ENCODE measurements around the gene ITGB5.

DNA sequence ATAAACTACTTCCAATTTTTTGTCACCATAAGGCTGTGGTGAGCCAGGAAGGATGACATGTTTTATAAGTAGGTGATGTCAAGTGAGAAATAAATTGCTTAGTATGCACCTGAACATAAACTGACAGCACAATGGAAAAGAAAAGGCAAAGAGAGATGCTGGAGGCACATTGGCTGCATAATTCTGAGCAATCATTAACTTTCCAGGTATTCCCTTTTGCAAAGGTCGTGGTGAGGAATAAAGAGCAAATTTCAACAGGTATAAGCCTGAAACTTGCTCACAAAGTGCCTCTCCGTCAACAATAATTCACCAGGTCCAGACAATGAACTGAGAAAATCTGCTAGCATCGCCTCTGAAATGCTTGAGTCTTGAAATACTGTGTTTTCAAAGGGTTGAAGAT lies 48.2 kb downstream of the ITGB5 start:
- no peak for TF ChIP-seq EZH2 (IDR thresholded peaks at IDR 0.05; ENCODE audit: insufficient read depth, poor library complexity, severe bottlenecking)
- no peak for TF ChIP-seq EZH2phosphoT487 (IDR thresholded peaks at IDR 0.05; ENCODE audit: insufficient read depth, low read depth)
